GM21737 (cell line): ENCODE results near the gene COL8A1.

Experiments used
- ATAC-seq: cut with Tn5 transposase; IDR thresholded peaks from one replicate; pipeline ENCODE4 v1.9.1; 2021; ENCODE audit warnings: mild to moderate bottlenecking, moderate library complexity; ENCODE audit not compliant: unreplicated experiment

The COL8A1 gene

DNA sequence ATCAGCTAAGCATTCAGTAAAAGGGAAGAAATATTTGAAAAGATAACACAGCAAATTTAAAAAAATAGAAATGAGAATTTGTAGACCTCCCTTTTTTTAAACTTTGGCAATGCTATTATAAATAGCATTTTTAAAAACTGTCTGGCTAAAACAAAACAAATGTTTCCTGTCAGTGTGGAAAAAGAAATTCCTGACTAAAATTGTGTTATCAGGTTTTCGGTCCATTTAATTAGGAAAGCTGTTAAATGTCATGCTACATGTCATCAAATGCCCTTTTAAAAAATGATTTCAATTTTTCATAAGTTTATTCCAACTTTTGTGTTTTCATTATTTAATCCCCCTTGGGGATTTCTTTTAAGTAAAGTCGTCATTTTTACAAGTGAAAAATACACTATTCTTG lies 29.6 kb downstream of the COL8A1 start:
- no peak for ATAC-seq

DNA sequence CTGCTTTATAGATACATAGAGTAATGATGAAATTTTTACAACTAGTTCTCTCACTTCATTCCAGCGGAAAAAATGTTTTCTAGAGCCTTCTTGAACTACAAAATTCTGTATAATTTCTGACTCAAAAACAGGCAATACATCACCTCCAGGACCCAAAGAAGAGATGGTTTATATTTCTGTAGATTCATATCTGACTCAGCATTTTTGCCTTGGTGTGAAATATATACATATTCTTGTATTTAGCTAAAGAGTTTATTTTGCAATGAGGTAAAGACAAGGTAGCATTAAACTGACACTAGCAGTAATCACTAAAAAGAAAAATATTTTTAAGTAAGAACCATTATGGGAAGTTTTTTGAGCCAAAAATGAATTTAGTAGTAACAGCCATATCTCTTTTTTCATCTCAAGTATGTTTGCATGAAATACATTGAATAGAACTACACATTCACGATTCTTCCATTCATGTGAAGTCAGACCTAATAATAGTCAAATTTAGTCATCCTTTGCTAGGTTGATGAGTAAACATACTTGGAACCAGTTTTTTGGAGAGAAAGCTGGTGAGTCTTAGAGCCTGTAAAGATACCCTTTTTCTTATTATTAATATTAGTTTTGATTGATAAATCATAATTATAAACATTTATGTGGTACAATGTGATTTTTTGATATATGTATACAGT lies 31.6 kb downstream of the COL8A1 start:
- no peak for ATAC-seq

DNA sequence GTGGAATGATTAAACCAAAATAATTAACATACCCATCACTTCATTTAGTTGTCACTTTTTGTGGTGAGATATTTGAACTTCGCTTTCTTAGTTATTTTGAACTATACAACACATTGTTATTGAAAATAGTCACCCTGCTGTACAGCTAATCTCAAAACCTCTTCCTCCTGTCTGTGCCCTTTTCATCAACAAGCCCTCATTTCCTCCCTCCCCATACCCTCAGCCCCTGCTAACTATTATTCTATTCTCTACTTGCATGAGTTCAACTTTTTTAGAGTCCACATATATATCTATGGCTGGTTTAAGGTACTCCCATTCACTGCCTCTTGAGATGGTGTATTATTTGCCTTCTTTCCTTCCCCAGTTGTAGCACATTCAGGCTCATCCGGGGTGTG lies 32.2 kb downstream of the COL8A1 start:
- no peak for ATAC-seq

DNA sequence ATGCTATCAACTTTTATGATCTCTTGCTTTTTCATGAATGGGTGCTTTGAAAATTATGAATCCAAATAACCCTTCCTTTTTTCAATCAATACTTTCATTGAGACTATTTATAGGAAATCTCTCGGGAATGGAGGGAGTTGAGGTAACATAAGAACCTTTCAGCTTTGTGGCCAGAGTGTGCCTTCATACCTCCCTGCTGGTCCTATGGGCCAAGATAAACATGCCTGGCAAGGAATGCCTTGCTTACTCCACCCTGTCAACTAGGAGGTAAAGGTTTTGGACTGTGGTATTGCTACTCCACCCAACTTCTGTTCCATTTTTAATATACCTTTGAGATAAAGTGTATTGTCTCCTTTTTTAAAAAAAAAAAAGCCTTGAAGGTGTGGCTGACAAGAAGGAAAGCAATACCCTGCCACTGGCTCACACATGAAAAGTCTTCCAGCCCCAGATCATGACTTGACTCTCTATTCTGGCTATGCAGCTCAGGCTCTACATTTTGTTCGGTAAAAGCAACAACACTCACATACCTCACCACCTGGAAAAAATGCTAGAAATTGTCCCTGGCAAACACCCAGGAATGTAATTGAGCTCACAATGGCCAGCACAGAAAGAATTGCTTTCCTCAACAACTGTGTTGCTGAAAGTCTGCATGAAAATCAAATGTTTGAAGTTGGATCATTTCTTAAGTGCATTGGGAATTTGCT lies 35.8 kb downstream of the COL8A1 start:
- no peak for ATAC-seq

DNA sequence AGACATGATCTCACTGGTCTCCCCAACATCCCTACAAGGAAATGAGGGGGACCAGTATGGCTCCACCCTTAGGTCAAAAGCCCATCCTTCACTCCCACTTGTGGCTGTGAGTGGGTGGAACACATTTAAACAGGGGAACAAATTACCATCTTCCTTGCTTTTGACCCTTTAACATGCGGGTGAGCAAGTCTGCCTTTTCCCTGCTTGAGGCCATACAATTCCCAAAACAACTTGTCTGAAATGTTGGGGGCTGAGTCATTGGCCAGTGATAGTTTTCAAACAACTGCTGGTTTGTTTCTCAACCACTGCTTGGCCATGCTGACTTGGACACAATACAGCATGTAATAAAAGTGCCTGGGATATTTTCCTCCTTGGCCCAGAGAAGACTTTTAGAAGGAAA lies 39.6 kb downstream of the COL8A1 start:
- ATAC-seq, result no peak

DNA sequence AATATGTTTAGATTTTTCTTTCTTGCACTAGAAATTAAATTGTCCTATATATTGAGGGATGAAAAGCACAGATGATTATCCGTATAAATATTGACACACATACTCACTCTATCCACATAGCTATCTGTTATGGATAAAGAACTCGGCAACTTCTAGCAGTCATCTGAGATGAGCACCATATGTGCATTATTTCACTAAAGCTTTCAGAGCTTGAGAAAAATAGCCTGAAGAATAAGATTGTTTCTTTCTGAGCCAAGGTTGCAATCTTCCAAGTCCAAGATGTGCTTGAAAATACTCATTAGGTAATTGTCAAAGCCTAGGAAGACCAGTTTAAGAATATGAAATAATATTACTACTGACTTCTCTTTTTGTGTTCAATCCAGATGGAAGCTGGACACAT lies 40.5 kb downstream of the COL8A1 start:
- ATAC-seq, result no peak

DNA sequence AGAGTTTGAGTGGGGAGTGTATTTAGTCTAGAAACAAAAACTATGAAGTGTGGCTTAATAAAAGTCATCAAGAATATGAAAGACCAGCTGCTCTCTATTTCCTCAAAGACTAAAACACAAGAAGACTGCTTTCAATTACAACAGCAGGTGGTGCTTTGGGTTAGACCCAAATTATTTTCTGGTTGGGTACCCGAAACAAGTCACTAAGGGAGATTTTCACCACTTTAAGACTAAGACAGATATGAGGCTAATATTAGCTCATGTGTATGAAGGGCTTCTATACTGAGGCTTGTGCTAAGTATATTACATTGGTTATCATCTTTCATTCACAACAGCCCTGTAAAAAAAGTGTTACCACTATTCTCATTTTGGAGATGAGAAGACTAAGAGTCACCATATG lies 43.1 kb downstream of the COL8A1 start:
- ATAC-seq, result no peak

DNA sequence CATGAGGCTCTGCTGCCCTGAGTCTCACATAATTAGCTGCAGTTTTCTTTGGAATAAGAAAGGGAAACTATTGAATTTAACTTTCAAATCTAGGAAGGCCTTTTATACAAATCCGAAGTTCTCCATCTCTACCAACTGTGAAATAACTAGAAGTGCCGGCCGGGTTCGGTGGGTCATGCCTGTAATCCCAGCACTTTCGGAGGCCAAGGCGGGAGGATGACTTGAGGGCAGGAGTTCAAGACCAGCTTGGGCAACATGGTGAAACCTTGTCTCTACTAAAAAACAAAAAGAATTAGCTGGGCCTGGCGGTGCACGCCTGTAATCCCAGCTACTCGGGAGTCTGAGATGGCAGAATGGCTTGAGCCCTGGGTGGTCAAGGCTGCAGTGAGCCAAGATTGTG lies 43.6 kb downstream of the COL8A1 start:
- ATAC-seq, result no peak

DNA sequence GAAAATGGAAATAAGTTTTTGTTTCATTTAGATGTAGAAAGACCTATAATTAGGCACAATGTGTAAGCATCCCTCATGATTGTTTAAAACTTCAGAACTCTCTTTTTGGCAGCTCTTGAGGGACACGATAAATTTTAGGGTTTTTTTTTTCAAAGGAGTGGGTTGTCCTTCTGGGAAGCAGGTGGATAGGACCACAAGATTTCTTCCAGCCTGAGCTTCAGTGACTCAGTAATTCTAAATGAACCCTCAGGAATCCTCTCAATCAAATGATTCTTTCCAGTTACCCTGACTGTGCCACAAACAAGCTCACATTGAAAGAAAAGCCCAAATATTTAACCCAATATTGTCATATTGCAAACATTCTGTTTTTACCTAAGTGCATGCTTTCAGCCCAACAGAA lies 45.1 kb downstream of the COL8A1 start:
- ATAC-seq, result no peak

DNA sequence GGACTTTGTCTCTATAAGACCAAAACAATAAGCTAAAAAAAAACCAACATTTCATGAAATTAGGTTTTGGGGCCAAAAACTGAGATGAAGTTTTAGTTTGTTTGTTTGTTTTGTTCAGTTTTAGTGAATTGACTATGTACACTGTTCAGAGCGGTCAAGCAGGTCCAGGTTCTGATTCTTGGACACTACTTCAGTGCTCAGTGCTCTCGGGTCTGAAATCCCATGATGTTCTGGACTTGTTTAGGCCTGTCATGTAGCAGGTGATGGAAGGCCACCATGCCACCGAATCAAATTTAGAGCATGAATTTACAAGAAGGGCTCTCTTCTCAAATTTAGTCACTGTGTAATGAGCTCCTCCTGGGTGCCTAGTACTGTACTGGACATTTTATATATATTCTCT lies 45.5 kb downstream of the COL8A1 start:
- no peak for ATAC-seq

DNA sequence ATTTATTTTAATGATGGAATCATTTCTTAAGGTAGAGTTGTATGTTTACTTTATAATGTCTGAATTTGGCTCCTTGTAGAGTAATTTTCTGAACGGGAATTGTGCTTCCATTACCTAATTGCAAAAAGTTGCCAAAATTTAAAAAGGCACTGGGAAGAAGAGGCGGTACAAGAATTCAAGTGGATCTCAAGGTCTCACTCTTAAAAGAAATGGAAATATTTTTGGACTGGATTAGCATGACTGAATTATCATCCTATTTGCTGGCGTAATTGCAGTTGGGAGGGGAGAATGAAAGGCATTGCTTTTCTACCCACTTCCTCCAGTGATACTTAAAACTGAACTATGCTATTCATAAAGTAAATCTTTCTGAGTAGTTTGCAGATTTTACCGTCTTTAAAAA lies 46.2 kb downstream of the COL8A1 start:
- no peak for ATAC-seq

DNA sequence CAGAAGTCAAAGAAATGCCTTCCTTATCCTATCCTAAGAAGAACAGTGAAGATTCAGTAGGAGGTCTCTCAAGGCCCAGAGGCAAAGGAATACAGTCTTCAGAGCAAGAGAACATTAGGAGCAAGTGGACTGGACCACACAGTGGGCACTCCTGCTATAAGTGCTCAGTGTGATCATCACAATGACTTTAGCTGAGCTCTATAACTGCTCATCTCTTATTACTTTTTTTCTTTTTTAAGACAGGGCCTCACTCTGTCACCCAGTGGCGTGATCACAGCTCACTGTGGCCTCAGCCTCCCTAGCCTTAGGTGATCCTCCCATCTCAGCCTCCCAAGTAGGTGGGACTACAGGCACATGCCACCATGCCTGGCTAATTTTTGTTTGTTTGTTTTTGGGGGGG lies 48.1 kb downstream of the COL8A1 start:
- ATAC-seq, result no peak

DNA sequence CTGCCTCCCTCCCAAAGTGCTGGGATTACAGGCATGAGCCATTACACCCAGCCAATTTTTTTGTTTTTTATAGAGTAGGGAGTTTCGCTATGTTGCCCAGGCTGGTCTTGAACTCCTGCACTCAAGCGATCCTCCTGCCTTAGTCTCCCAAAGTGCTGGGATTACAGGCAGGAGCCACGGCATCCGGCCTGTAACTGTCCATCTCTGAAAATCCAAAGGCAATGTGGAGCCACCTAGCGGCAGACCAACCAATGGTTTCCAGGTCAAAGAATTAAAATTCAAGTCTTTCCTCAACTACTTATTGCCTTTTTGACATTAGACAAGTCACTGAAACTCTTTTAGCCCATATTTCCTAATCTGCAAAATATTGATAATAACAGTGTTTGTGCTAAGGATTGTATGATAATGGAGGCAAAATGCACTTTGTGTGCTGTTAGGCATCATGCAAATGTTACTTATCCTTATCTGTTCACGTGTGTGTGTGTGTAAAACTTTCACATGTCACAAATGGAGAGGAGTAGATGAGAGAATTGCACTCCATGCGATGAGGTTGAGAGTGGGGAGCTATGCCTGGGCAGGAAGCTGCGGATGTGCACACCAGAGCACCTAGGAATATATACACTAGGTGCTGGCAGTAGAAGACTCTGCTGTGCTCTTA lies 48.7 kb downstream of the COL8A1 start:
- ATAC-seq, result no peak

DNA sequence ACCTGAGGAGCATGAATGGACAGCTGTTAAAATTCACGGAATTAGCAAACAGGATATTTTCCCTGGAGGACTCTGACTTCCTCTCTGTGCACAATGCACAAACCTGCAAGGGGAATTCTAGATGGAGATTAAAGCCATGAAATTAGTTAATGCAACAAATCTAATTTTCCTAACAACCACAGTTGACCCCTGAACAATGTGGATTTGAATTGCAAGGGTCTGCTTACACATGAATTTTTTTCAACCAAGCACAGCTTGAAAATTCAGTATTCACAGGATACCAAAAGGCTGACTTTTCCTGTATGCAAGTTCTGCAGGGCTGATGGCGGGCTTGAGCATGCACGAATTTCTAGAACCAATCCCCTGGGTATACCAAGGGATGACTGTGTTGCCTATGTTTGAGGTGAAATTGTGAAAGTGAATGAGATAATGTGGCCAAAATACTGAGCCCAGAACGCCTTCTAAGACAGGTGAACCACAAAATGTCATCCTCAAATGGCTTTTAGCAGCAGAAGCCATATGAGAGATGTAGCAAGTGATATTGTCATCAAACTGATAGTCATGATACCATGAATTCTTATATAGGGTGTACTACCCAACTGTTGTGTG lies 52.5 kb downstream of the COL8A1 start:
- ATAC-seq, result no peak

DNA sequence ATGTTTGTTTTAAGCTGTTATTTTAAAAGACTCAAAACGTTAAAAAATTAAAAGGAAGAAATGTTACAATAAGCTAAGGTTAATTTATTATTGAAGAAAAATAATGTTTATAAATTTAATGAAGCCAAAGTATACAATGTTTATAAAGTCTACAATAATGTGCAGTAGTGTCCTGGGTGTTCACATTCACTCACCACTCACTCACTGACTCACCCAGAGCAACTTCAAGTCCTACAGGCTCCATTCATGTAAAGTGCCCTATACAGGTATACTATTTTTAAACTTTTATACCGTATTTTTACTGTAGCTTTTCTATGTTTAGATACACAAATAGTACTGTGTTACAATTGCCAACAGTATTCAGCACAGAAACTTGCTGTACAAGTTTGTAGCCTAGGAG lies 55.2 kb downstream of the COL8A1 start:
- ATAC-seq, result no peak

DNA sequence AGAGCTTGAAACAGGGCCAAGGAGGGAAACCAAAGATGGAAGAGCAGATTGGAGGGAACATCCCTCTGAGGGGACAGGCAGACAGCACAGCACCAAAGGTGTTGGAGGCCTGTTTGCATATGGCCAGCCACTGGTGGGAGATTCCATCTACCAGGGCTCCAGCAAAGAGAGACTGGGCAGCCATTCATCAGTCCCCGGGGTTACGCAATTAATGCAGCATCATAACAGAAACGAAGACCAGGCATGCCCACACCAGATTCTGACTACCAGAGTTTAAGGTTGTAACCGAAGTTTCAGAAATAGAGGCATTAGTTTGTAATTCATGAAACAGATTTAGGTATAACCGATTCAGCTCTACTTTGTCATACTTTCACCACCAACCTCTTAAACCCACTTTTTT lies 58.1 kb downstream of the COL8A1 start:
- ATAC-seq, result no peak

DNA sequence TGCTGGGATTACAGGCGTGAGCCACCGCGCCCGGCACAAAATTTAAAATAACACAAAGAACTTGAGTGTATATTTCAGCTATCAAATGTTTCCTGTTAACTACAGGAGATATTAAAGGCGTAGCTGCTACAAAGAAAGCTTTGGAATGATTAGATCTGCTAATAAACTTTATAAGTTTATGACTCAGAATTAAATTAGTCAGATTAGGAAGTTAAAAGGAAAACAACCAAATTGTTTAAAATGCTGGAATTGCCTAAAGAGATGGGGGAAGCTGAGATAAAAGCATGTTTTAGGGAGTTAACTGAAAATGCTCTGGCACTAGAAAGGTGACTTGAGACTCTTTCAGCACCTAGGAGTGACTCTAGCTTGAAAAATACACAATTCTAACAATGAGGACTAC lies 58.9 kb downstream of the COL8A1 start:
- ATAC-seq, result no peak

DNA sequence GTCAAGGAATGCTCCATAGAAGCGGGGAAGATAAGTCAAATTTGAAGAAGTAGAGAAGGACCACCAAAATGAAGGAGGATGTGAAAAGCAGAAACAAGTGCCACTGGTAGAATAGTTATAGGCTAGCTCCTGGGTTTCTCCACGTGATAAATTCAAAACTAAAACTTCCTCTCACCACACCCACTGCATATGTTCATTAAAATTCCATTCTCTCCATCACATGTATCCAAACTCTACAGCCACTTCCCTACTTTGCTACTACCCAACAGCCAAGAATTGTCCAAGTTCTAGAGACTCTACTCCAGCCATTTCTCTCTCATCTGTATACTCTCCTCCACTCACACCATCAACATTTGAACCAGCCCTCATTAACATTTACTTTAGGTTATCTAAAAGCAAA lies 60.5 kb downstream of the COL8A1 start:
- ATAC-seq, result no peak

DNA sequence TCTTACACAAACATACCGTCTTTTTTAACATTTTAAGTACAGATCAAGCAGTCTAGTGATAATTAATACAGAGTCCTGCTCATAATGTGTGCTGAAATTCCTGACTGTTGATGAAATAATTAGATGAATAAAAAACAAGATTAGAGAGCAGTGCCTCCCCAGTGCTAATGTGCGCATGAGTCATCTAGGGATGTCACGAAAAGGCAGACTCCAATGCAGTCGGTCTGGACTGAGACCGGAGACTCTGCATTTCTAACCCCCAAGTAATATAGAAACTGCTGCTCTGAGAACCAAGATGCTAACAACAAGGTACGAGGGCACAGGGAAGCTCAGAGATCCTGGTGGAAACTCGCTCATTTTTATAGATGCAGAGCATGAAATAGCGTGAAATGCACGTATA lies 61.4 kb downstream of the COL8A1 start:
- ATAC-seq, result no peak

DNA sequence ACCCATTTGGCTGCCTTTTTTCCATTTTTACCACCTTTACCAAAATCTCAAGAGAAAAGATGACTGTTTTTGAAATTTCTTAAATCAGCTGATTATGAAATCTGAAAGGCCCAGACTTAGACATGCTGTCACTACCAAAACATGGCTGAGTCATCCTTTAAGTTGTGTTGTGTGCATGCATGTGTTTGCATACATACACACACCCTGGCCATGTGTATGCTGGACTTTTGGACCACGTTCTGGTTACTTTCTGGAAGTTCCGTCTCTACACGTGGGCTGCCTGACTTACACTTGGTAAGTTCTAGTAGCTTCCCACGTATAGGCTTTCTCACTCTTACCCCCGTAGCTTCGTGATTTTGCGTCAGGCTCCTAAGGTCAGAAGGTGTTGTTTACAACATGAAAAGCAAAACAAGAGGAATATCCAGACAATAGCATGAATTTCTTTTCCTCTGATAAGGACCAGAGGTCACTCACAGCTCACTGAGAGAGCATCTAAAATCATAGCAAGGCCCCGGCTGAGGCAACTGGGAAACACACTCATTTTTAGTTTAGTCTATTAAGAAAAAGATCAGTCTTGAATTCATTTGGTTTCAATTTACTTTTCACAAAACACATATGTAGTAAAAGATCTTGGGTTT lies 62.4 kb downstream of the COL8A1 start:
- no peak for ATAC-seq
